NB4 (cell line): ENCODE data around the gene WDFY4.

ENCODE experiments used
- DNase-seq: peaks from one replicate; pipeline ENCODE4 v3.0.0; 2010; ENCODE audit warnings: low read depth
- H3K4me3 ChIP-seq: one replicate; pipeline ENCODE4 v1.5.1; 2011; ENCODE audit warnings: mild to moderate bottlenecking, low read depth, low read length, moderate library complexity
- CTCF ChIP-seq: IDR thresholded peaks from one replicate; pipeline ENCODE4 v1.5.1; 2012; ENCODE audit warnings: low read depth, low read length
- MAX ChIP-seq: IDR thresholded peaks from 2 replicates; pipeline ENCODE4 v1.6.1; 2011; ENCODE audit warnings: low read depth, low read length
- MYC ChIP-seq: IDR thresholded peaks from 2 replicates; pipeline ENCODE4 v1.6.1; 2011; ENCODE audit warnings: low read depth, low read length
- POLR2A ChIP-seq: IDR thresholded peaks from 2 replicates; pipeline ENCODE4 v1.6.1; 2011; ENCODE audit warnings: mild to moderate bottlenecking; ENCODE audit not compliant: insufficient read length; ENCODE audit errors: extremely low read depth

Gene WDFY4

GRCh38 chr10:49005270-49005669 is 320.6 kb downstream of the WDFY4 start:
- no peak for DNase-seq
- no peak for TF ChIP-seq MAX
- no peak for TF ChIP-seq MYC
- TF ChIP-seq CTCF = no peak
- no peak for TF ChIP-seq POLR2A
- no peak overlapping the region for H3K4me3 ChIP-seq

- no peak for DNase-seq
- H3K4me3 ChIP-seq = no peak overlapping the region
- no peak for TF ChIP-seq POLR2A
- no peak for TF ChIP-seq CTCF
- TF ChIP-seq MAX = no peak
- no peak for TF ChIP-seq MYC
Measured at GRCh38 chr10:49007129-49007528, 322.5 kb downstream of the WDFY4 start.

- no peak overlapping the region for H3K4me3 ChIP-seq
- no peak for DNase-seq
- TF ChIP-seq MAX = no peak
- no peak for TF ChIP-seq MYC
- no peak for TF ChIP-seq CTCF
- no peak for TF ChIP-seq POLR2A
Measured at GRCh38 chr10:49008091-49008490, 323.4 kb downstream of the WDFY4 start.

GRCh38 chr10:49008505-49009198 is 324.0 kb downstream of the WDFY4 start:
- no peak for TF ChIP-seq MAX
- TF ChIP-seq POLR2A = no peak
- TF ChIP-seq MYC = no peak
- no peak for TF ChIP-seq CTCF
- DNase-seq = no peak
- H3K4me3 ChIP-seq = no peak overlapping the region

GRCh38 chr10:49009199-49009979 is 324.7 kb downstream of the WDFY4 start:
- TF ChIP-seq POLR2A (no peak), MAX (no peak), MYC (no peak), CTCF (no peak)
- DNase-seq = no peak
- H3K4me3 ChIP-seq = no peak overlapping the region
